Measurements from ENCODE around the gene NSMF. TPM values are rescaled to one million over a fixed set of nuclear protein-coding genes. Genes with fewer than 3 reads are reported as not detected.
A peak's percentile ranks its signal among the peaks of the same experiment; 100 is the strongest.

Gene NSMF
- total RNA-seq, 2 donors from 2014 or later = 58.9 to 66.0 TPM

- Mint-ChIP-seq H3K4me3 (no peak overlapping the region), H3K27ac (no peak overlapping the region), H3K4me1 (no peaks in the 10 kb centered on the region), H3K27me3 (ENCODE audit: insufficient read depth) (no peaks in the 10 kb centered on the region), H3K9me3 (no peaks in the 10 kb centered on the region), H3K36me3 (ENCODE audit: low read depth) (no peaks in the 10 kb centered on the region)
- TF ChIP-seq CTCF (conservative IDR thresholded peaks at IDR 0.05) = no peak
- no peaks in the 10 kb centered on the region for H3K36me3 ChIP-seq (ENCODE audit: control insufficient read depth, insufficient read depth, low read length)
- no peak overlapping the region for H3K9ac ChIP-seq (ENCODE audit: extremely low read depth, low read length, poor library complexity, severe bottlenecking)
- no peaks in the 10 kb centered on the region for H3K9me3 ChIP-seq (ENCODE audit: control insufficient read depth, low read length)
- 92 to 95% methylated on average over 14 to 16 of the region's 16 CpGs for WGBS, 2 experiments (ENCODE audit: insufficient coverage in 1 of 2, insufficient read length in 1 of 2)
- no peaks in the 10 kb centered on the region for H3K4me1 ChIP-seq (ENCODE audit: control insufficient read depth, insufficient read depth, low read length)
- no peaks in the 10 kb centered on the region for H3K27me3 ChIP-seq (ENCODE audit: control insufficient read depth, insufficient read depth, low read length, poor library complexity, severe bottlenecking)
- DNase-seq = no peak
- no peak overlapping the region for H3K27ac ChIP-seq (ENCODE audit: low read depth, low read length)
- no peak overlapping the region for H3K4me3 ChIP-seq (ENCODE audit: low read length)
Measured at GRCh38 chr9:137493364-137494103, 34.4 kb upstream of the NSMF start.

GRCh38 chr9:137492464-137493363 lies 33.6 kb upstream of the NSMF start:
- Mint-ChIP-seq H3K36me3 (ENCODE audit: low read depth) (no peaks in the 10 kb centered on the region), H3K27me3 (ENCODE audit: insufficient read depth) (no peaks in the 10 kb centered on the region)
- WGBS, 2 experiments (ENCODE audit: insufficient coverage in 1 of 2, insufficient read length in 1 of 2) = 86 to 95% methylated on average over 8 to 20 of the region's 20 CpGs

More at GRCh38 chr9:137492464-137493363, 33.6 kb upstream of the NSMF start:
- H3K4me3 Mint-ChIP-seq = no peak overlapping the region
- no peaks in the 10 kb centered on the region for H3K9me3 Mint-ChIP-seq
- no peak for TF ChIP-seq CTCF (conservative IDR thresholded peaks at IDR 0.05)
- H3K27me3 ChIP-seq (ENCODE audit: control insufficient read depth, insufficient read depth, low read length, poor library complexity, severe bottlenecking) = no peaks in the 10 kb centered on the region
- peak; percentile 83 for DNase-seq
- no peaks in the 10 kb centered on the region for H3K4me1 ChIP-seq (ENCODE audit: control insufficient read depth, insufficient read depth, low read length)
- no peak overlapping the region for H3K9ac ChIP-seq (ENCODE audit: extremely low read depth, low read length, poor library complexity, severe bottlenecking)
- no peaks in the 10 kb centered on the region for H3K4me1 Mint-ChIP-seq
- H3K27ac Mint-ChIP-seq = no peak overlapping the region
- no peaks in the 10 kb centered on the region for H3K9me3 ChIP-seq (ENCODE audit: control insufficient read depth, low read length)
- H3K4me3 ChIP-seq (ENCODE audit: low read length) = no peak overlapping the region
- no peak overlapping the region for H3K27ac ChIP-seq (ENCODE audit: low read depth, low read length)
- H3K36me3 ChIP-seq (ENCODE audit: control insufficient read depth, insufficient read depth, low read length) = no peaks in the 10 kb centered on the region
